Activated T-helper 1 cell treated with anti-CD3 and anti-CD28 coated beads, Interleukin-12 subunit alpha, Interleukin-12 subunit beta, Interleukin-2, Interleukin-4 antibody, amounts not matched to agents 30 ng/mL and 10 ng/mL and 1 ng/mL, durations not matched to agents 14 hours and 24 hours and 36 hours (primary cell): ENCODE measurements around the gene RFTN1. TPM values are rescaled to one million over a fixed set of nuclear protein-coding genes. Genes with fewer than 3 reads are reported as not detected.
"Not testable (repeated sequence)": the region's sequence is repeated elsewhere in the genome, so short reads cannot be mapped to it uniquely, and the experiment has no call there.

Experiments used
- DNase-seq: peaks from one replicate; pipeline ENCODE4 v3.0.0; 2021; ENCODE audit warnings: low spot score
- H3K27ac Mint-ChIP-seq: one replicate; pipeline ENCODE4 v1.8.0; 2021; ENCODE audit warnings: mild to moderate bottlenecking, mixed read lengths
- H3K27me3 Mint-ChIP-seq: one replicate; pipeline ENCODE4 v1.8.0; 2022; ENCODE audit warnings: mild to moderate bottlenecking, moderate library complexity, mixed read lengths; ENCODE audit not compliant: insufficient read depth
- H3K36me3 Mint-ChIP-seq: one replicate; pipeline ENCODE4 v1.8.0; 2021; ENCODE audit warnings: low read depth, mixed read lengths
- H3K4me1 Mint-ChIP-seq: one replicate; pipeline ENCODE4 v1.8.0; 2021; ENCODE audit warnings: low read depth, mixed read lengths
- H3K4me3 Mint-ChIP-seq: one replicate; pipeline ENCODE4 v1.8.0; 2021; ENCODE audit warnings: mild to moderate bottlenecking, moderate library complexity, mixed read lengths
- H3K9me3 Mint-ChIP-seq: one replicate; pipeline ENCODE4 v1.8.0; 2021; ENCODE audit warnings: mixed read lengths
- intact Hi-C: fragments of 100-400 bp; cut with micrococcal nuclease; formaldehyde crosslinking; loops from one replicate; pipeline ENCODE4 v1.15.1; 2024
- total RNA-seq: library from RNA; stranded (reverse); gene quantifications from 2 replicates; pipeline ENCODE4 v1.2.3, GENCODE V29; 2022

RFTN1 gene
- total RNA-seq, 1 donor from 2014 or later: 97.8 TPM

DNA sequence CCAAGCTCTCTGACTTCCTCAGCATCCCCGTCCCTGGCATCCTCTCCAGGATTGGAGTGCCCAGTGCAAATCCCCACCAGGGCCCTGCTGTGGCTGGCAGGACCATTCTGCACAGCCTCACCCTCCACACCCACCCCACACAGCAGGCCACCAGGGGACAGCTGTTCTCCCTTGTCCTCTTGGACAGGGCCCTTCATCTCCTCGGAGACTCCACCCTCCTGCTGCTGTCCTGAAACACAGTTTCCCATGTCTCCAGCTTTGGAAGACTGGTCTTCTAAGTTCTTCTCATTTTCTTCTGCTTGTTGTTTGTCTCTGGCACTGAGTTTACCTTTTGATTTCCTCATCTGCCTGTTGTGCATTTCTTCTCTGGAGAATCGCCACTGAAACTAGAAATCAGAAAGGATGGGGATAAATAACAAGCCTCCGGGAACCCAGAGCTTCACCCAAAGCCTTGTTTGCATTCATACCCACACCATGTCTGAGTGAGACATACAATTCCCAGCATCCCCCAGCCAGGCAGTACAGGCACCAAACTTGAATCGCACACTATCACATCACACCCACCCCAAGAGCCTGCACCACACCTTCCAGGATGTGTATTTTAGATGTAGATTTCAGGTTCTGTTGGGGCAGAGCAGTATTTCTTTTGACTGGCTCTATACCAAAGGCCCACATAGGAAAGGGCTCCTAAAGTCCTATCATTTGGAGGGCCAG is 196.5 kb downstream of the RFTN1 start:
- Mint-ChIP-seq H3K27me3 (no peaks in the 10 kb centered on the region), H3K4me3 (peak overlapping the region; percentile 35), H3K9me3 (no peaks in the 10 kb centered on the region), H3K4me1 (peaks cover 87% of the 10 kb centered on the region), H3K27ac (peak overlapping the region; percentile 80), H3K36me3 (peaks cover 63% of the 10 kb centered on the region)
- no peak for DNase-seq
- intact Hi-C loops: no loop called here

GRCh38 chr3:16316396-16316795 is 197.1 kb downstream of the RFTN1 start:
- no peaks in the 10 kb centered on the region for H3K27me3 Mint-ChIP-seq
- intact Hi-C loops: no loop called here
- peak overlapping the region; percentile 80 for H3K27ac Mint-ChIP-seq
- H3K4me3 Mint-ChIP-seq: peak overlapping the region; percentile 35
- H3K36me3 Mint-ChIP-seq: peaks cover 66% of the 10 kb centered on the region
- H3K4me1 Mint-ChIP-seq: peaks cover 93% of the 10 kb centered on the region
- DNase-seq: no peak
- no peaks in the 10 kb centered on the region for H3K9me3 Mint-ChIP-seq

GRCh38 chr3:16315623-16316022 is 197.9 kb downstream of the RFTN1 start:
- H3K4me1 Mint-ChIP-seq: peaks cover 88% of the 10 kb centered on the region
- H3K36me3 Mint-ChIP-seq: peaks cover 60% of the 10 kb centered on the region
- no peak for DNase-seq
- H3K27me3 Mint-ChIP-seq: no peaks in the 10 kb centered on the region
- H3K4me3 Mint-ChIP-seq: no peak overlapping the region
- intact Hi-C loops: no loop called here
- no peaks in the 10 kb centered on the region for H3K9me3 Mint-ChIP-seq
- peak overlapping the region; percentile 75 for H3K27ac Mint-ChIP-seq

DNA sequence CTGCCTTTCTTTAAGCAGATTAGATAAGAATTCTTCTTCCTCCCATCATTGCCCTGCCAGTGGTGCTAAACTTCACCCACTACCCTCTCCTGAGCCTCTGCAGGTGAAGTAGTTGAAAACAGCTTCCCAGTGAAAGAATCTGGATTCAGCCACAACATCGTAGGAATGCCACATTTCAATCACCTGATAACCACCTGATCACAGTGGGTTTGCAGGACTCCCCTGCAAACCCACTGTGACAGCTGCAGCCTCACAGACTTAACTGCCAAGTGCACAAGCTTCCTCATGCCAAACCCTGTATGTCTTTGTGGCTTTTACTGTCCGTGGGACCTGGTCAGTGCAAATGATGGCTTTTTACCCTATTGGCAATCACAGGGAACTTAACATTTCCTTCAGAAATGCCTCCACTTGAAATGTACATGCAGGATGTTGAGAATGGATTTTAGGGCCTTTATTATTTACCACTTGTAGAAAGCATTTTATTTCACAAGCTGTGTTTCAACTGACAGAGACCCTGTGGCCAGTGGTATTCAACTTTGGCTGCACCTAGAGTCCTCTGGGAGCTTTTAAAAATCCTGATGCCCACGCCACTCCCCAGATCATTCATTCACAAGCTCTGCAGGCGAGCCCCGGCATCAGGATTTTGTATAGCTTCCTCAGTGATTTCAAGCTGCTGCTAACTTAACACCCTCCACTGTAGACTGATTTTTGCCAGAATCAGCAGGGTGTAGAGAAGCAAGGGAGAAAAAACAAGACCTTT is 199.4 kb downstream of the RFTN1 start:
- H3K9me3 Mint-ChIP-seq: no peaks in the 10 kb centered on the region
- intact Hi-C loops: loop anchor here (5.0 kb wide), 1 partner anchor 838 kb away; no protein-coding TSS in a partner anchor
- H3K4me3 Mint-ChIP-seq: peak overlapping the region; percentile 30
- H3K27me3 Mint-ChIP-seq: no peaks in the 10 kb centered on the region
- peaks cover 86% of the 10 kb centered on the region for H3K4me1 Mint-ChIP-seq
- H3K27ac Mint-ChIP-seq: peak overlapping the region; percentile 23
- no peak for DNase-seq
- peaks cover 51% of the 10 kb centered on the region for H3K36me3 Mint-ChIP-seq

- peak; percentile 68 for DNase-seq
- intact Hi-C loops: loop anchor here (5.0 kb wide), 1 partner anchor 840 kb away; no protein-coding TSS in a partner anchor
- Mint-ChIP-seq H3K4me3 (peak overlapping the region; percentile 55), H3K27me3 (no peaks in the 10 kb centered on the region), H3K9me3 (no peaks in the 10 kb centered on the region), H3K27ac (peak overlapping the region; percentile 92), H3K4me1 (peaks cover 82% of the 10 kb centered on the region), H3K36me3 (peaks cover 51% of the 10 kb centered on the region)
Observed at GRCh38 chr3:16311960-16312451, 201.5 kb downstream of the RFTN1 start.

DNA sequence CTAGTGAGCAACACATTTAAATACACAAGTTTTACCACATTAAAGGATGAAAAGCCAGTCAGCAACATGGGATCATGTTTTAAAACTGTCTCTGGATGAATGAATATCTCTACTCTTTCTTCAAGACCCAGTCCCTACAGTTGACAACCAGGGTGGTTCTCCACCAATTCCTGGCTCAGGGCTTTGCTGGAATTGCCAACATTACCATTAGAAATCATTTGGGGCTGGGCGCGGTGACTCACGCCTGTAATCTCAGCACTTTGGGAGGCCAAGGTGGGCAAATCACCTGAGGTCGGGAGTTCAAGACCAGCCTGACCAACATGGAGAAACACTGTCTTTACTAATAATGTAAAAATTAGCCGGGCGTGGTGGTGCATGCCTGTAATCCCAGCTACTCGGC is 203.0 kb downstream of the RFTN1 start:
- not testable (repeated sequence) for DNase-seq, H3K27me3 Mint-ChIP-seq, H3K9me3 Mint-ChIP-seq
- Mint-ChIP-seq H3K4me3 (peak overlapping the region; percentile 19), H3K36me3 (peaks cover 55% of the 10 kb centered on the region), H3K27ac (peak overlapping the region; percentile 92), H3K4me1 (peaks cover 82% of the 10 kb centered on the region)
- intact Hi-C loops: loop anchor here (5.0 kb wide), 1 partner anchor 842 kb away; no protein-coding TSS in a partner anchor

- peak; percentile 50 for DNase-seq
- peaks cover 84% of the 10 kb centered on the region for H3K4me1 Mint-ChIP-seq
- H3K27ac Mint-ChIP-seq: peak overlapping the region; percentile 92
- peaks cover 59% of the 10 kb centered on the region for H3K36me3 Mint-ChIP-seq
- intact Hi-C loops: loop anchor here (1.0 to 10.0 kb wide), 7 partner anchors 8 to 715 kb away; partner anchors contain the start of genes DPH3 and OXNAD1
- H3K27me3 Mint-ChIP-seq: no peaks in the 10 kb centered on the region
- H3K4me3 Mint-ChIP-seq: peak overlapping the region; percentile 72
- no peaks in the 10 kb centered on the region for H3K9me3 Mint-ChIP-seq
Observed at GRCh38 chr3:16309558-16309957, 203.9 kb downstream of the RFTN1 start.

GRCh38 chr3:16308727-16309126 is 204.8 kb downstream of the RFTN1 start:
- H3K27me3 Mint-ChIP-seq: no peaks in the 10 kb centered on the region
- peaks cover 59% of the 10 kb centered on the region for H3K36me3 Mint-ChIP-seq
- no peak overlapping the region for H3K4me3 Mint-ChIP-seq
- H3K27ac Mint-ChIP-seq: peak overlapping the region; percentile 59
- H3K4me1 Mint-ChIP-seq: peaks cover 84% of the 10 kb centered on the region
- intact Hi-C loops: loop anchor here (1.0 to 10.0 kb wide), 7 partner anchors 7 to 716 kb away; partner anchors contain the start of genes DPH3 and OXNAD1
- H3K9me3 Mint-ChIP-seq: no peaks in the 10 kb centered on the region
- DNase-seq: no peak

DNA sequence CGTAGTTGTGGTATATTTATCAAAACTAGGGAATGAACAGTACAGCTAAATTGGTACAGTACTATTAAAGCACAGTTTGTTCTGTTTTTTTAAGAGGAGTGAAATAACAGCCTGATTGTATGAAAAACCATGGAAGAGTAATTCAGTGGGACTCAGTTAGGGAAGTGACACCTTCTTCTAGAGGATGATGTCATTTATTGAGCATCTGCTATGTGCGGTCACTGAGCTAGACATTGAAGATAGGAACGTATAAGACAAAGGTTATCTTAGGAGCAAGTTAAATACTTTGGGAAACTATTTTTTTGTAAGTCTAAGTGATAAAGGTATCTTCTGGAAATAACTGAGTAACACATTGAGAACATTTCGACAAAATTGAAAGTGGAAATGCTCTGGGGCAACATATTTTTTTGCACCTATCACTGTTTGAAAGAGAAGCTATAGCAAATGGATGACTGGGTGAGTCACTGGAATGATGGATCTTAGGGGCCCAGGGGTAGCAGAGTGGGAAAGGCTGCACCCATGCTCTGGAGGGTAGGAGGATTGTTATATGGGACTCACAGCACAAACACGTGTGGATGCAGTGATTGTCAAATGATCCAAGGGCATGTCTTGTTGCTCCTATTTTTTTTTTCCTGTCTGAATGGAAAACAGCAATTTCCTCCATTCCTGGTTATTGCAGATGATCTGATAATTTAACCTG is 205.5 kb downstream of the RFTN1 start:
- DNase-seq: no peak
- intact Hi-C loops: loop anchor here (2.0 to 10.0 kb wide), 3 partner anchors 43 to 717 kb away; partner anchors contain the start of genes DPH3 and OXNAD1
- H3K36me3 Mint-ChIP-seq: peaks cover 58% of the 10 kb centered on the region
- peak overlapping the region; percentile 59 for H3K27ac Mint-ChIP-seq
- peak overlapping the region; percentile 56 for H3K4me3 Mint-ChIP-seq
- peaks cover 83% of the 10 kb centered on the region for H3K4me1 Mint-ChIP-seq
- H3K27me3 Mint-ChIP-seq: no peaks in the 10 kb centered on the region
- H3K9me3 Mint-ChIP-seq: no peaks in the 10 kb centered on the region

- Mint-ChIP-seq H3K4me1 (peaks cover 88% of the 10 kb centered on the region), H3K9me3 (no peaks in the 10 kb centered on the region), H3K27ac (peak overlapping the region; percentile 86), H3K4me3 (peak overlapping the region; percentile 60), H3K27me3 (no peaks in the 10 kb centered on the region), H3K36me3 (peaks cover 62% of the 10 kb centered on the region)
- DNase-seq: no peak
- intact Hi-C loops: loop anchor here (2.0 to 10.0 kb wide), 2 partner anchors 14 to 720 kb away; no protein-coding TSS in a partner anchor
Observed at GRCh38 chr3:16305111-16305541, 208.4 kb downstream of the RFTN1 start.

DNA sequence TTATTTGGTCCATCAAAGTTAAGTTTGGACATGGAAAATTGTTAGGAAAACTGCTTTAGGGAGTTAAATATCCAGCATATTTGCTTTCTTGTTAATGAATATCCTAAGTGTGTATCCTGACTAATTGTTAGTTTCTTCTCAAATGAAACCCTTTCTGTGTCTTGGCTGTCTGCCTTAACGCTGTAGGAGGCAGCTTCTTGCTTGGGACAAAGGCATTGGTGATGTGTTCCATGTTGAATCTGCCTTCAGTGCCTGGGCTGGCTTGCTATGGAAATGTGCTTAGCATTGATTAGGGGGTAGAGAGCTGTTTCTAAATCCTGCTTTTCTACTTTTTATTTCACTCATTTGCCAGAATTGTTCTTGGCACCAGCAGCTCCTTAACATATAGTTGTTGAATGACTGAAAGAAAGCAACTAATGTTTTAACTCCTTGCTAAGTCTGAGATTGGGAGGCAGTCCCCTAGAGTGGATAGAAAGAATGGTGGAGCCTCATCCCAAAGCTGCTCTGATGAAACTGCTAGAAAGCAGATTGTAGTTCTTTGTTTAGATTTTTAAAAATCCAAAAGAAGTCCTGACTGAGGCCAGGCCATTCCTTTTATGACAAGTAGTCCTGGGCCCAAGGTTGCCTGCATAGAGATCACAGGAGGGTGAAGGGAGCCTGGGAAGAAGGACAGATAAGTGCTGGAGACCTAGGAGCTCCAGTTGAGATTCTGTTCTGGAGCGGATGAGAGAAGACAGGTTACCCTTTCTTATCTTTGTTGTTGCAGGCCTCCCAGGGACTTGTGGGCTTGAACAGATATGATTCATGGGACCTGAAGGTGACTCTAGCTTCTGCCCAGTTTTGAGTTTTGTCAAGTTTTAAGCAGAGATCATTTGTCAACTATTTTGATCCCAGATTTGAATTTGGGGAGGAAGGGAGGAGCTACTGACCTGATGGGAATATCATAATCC is 209.2 kb downstream of the RFTN1 start:
- H3K27me3 Mint-ChIP-seq: no peaks in the 10 kb centered on the region
- DNase-seq: no peak
- H3K4me3 Mint-ChIP-seq: peak overlapping the region; percentile 60
- no peaks in the 10 kb centered on the region for H3K9me3 Mint-ChIP-seq
- H3K36me3 Mint-ChIP-seq: peaks cover 57% of the 10 kb centered on the region
- intact Hi-C loops: loop anchor here (2.0 to 10.0 kb wide), 2 partner anchors 14 to 720 kb away; no protein-coding TSS in a partner anchor
- H3K4me1 Mint-ChIP-seq: peaks cover 89% of the 10 kb centered on the region
- H3K27ac Mint-ChIP-seq: peak overlapping the region; percentile 86
